Measurements from ENCODE around the gene FUNDC2. TPM values are rescaled to one million over a fixed set of nuclear protein-coding genes. Genes with fewer than 3 reads are reported as not detected.
"Not testable (repeated sequence)": the region's sequence is repeated elsewhere in the genome, so short reads cannot be mapped to it uniquely, and the experiment has no call there.

FUNDC2 gene
- total RNA-seq, 1 donor from 2014 or later = 44.2 TPM

GRCh38 chrX:154998204-154998880 is 28.3 kb upstream of the FUNDC2 start:
- no peak overlapping the region for H3K27ac Mint-ChIP-seq (ENCODE audit: unreplicated experiment)
- H3K4me3 Mint-ChIP-seq (ENCODE audit: unreplicated experiment) = no peak overlapping the region
- peaks cover 24% of the 10 kb centered on the region for H3K9me3 Mint-ChIP-seq (ENCODE audit: low read depth)
- no peaks in the 10 kb centered on the region for H3K27me3 Mint-ChIP-seq (ENCODE audit: low read depth)
- TF ChIP-seq, protein P1, sequence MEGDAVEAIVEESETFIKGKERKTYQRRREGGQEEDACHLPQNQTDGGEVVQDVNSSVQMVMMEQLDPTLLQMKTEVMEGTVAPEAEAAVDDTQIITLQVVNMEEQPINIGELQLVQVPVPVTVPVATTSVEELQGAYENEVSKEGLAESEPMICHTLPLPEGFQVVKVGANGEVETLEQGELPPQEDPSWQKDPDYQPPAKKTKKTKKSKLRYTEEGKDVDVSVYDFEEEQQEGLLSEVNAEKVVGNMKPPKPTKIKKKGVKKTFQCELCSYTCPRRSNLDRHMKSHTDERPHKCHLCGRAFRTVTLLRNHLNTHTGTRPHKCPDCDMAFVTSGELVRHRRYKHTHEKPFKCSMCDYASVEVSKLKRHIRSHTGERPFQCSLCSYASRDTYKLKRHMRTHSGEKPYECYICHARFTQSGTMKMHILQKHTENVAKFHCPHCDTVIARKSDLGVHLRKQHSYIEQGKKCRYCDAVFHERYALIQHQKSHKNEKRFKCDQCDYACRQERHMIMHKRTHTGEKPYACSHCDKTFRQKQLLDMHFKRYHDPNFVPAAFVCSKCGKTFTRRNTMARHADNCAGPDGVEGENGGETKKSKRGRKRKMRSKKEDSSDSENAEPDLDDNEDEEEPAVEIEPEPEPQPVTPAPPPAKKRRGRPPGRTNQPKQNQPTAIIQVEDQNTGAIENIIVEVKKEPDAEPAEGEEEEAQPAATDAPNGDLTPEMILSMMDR (IDR thresholded peaks at IDR 0.05) = no peak
- no peaks in the 10 kb centered on the region for H3K36me3 Mint-ChIP-seq (ENCODE audit: low read depth)
- no peak for DNase-seq (ENCODE audit: low spot score)
- no peaks in the 10 kb centered on the region for H3K4me1 Mint-ChIP-seq (ENCODE audit: low read depth)

- H3K27me3 Mint-ChIP-seq (ENCODE audit: low read depth) = no peaks in the 10 kb centered on the region
- H3K4me1 Mint-ChIP-seq (ENCODE audit: low read depth) = no peaks in the 10 kb centered on the region
- H3K4me3 Mint-ChIP-seq (ENCODE audit: unreplicated experiment) = no peak overlapping the region
- no peaks in the 10 kb centered on the region for H3K36me3 Mint-ChIP-seq (ENCODE audit: low read depth)
- DNase-seq (ENCODE audit: low spot score) = no peak
- H3K27ac Mint-ChIP-seq (ENCODE audit: unreplicated experiment) = no peak overlapping the region
- H3K9me3 Mint-ChIP-seq (ENCODE audit: low read depth) = peaks cover 37% of the 10 kb centered on the region
- TF ChIP-seq, protein P1 (IDR thresholded peaks at IDR 0.05) = no peak
Measured at GRCh38 chrX:155000841-155001240, 25.8 kb upstream of the FUNDC2 start.

GRCh38 chrX:155001873-155002272 is 24.8 kb upstream of the FUNDC2 start:
- no peaks in the 10 kb centered on the region for H3K36me3 Mint-ChIP-seq (ENCODE audit: low read depth)
- no peak overlapping the region for H3K27ac Mint-ChIP-seq (ENCODE audit: unreplicated experiment)
- peaks cover 35% of the 10 kb centered on the region for H3K9me3 Mint-ChIP-seq (ENCODE audit: low read depth)
- no peaks in the 10 kb centered on the region for H3K4me1 Mint-ChIP-seq (ENCODE audit: low read depth)
- DNase-seq (ENCODE audit: low spot score) = no peak
- no peaks in the 10 kb centered on the region for H3K27me3 Mint-ChIP-seq (ENCODE audit: low read depth)
- TF ChIP-seq, protein P1 (IDR thresholded peaks at IDR 0.05) = no peak
- no peak overlapping the region for H3K4me3 Mint-ChIP-seq (ENCODE audit: unreplicated experiment)

DNA sequence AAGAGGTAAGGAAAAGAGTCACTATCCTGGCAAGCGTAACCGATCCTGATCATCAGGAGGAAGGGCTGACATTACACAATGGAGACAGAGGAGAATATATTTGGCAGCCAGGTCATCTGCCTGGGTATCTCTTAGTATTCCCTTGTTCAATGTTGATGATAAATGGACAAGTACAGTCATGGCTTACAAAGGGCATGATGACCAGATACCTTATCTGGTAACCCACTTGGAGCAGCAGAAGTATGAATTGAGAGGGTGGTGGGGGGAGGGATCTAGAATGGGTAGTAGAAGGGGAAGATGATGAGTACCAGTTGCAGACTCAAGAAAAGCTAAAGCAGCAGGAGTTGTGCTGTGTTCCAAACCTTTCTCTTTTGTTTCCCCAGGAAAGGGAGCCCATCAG is 21.5 kb upstream of the FUNDC2 start:
- H3K27me3 Mint-ChIP-seq (ENCODE audit: low read depth) = no peaks in the 10 kb centered on the region
- TF ChIP-seq, protein P1 (IDR thresholded peaks at IDR 0.05) = no peak
- no peak overlapping the region for H3K4me3 Mint-ChIP-seq (ENCODE audit: unreplicated experiment)
- H3K36me3 Mint-ChIP-seq (ENCODE audit: low read depth) = no peaks in the 10 kb centered on the region
- peaks cover 26% of the 10 kb centered on the region for H3K9me3 Mint-ChIP-seq (ENCODE audit: low read depth)
- H3K27ac Mint-ChIP-seq (ENCODE audit: unreplicated experiment) = no peak overlapping the region
- no peak for DNase-seq (ENCODE audit: low spot score)
- no peaks in the 10 kb centered on the region for H3K4me1 Mint-ChIP-seq (ENCODE audit: low read depth)

DNA sequence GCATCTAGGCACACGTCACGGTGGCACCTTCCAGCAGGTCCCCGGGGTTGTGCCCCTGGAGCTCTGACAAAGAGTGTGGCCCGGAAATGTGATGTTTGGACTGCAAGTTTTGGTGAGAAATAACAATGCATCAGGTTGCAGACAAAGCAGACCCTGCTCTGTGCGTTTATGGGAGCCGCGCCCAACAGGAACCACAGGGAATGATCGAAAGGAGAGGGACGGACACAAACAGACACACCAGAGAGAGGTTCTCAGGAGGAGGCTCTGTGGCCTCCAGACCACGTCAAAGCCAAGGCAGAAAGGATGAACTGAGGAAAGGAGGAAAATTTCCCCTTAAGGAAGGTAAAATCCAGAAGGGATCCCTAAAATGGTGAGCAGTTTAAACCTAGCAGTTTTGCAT is 20.3 kb upstream of the FUNDC2 start:
- not testable (repeated sequence) for H3K27me3 Mint-ChIP-seq (ENCODE audit: low read depth); H3K4me3 Mint-ChIP-seq (ENCODE audit: unreplicated experiment); H3K4me1 Mint-ChIP-seq (ENCODE audit: low read depth); H3K27ac Mint-ChIP-seq (ENCODE audit: unreplicated experiment); DNase-seq (ENCODE audit: low spot score); H3K36me3 Mint-ChIP-seq (ENCODE audit: low read depth)
- H3K9me3 Mint-ChIP-seq (ENCODE audit: low read depth) = peaks cover 26% of the 10 kb centered on the region

GRCh38 chrX:155006913-155007671 is 19.6 kb upstream of the FUNDC2 start:
- H3K36me3 Mint-ChIP-seq (ENCODE audit: low read depth); H3K27me3 Mint-ChIP-seq (ENCODE audit: low read depth); H3K27ac Mint-ChIP-seq (ENCODE audit: unreplicated experiment); H3K4me3 Mint-ChIP-seq (ENCODE audit: unreplicated experiment); DNase-seq (ENCODE audit: low spot score); H3K4me1 Mint-ChIP-seq (ENCODE audit: low read depth): not testable (repeated sequence)
- peaks cover 29% of the 10 kb centered on the region for H3K9me3 Mint-ChIP-seq (ENCODE audit: low read depth)

DNA sequence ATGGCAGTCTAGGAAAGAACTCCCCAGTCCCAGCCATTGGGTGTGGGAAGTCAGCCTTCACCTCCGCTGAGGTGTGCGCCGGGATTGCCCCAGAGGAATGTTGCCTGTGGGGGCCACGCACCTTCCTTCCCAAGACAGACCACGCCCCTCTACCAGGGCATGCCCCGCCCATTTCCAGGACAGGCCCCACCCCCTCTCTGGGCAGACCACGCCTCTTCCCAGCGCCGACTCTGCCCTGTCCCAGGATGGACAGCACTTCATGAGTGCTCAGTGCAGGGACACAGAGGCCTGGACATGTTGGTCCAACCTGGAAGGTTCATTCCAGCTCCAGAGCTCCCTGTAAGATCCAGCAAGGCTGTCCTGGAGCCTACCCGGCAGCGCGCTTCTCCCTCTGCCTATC is 18.1 kb upstream of the FUNDC2 start:
- H3K27me3 Mint-ChIP-seq (ENCODE audit: low read depth); H3K27ac Mint-ChIP-seq (ENCODE audit: unreplicated experiment); H3K4me3 Mint-ChIP-seq (ENCODE audit: unreplicated experiment); DNase-seq (ENCODE audit: low spot score); H3K4me1 Mint-ChIP-seq (ENCODE audit: low read depth); H3K36me3 Mint-ChIP-seq (ENCODE audit: low read depth): not testable (repeated sequence)
- H3K9me3 Mint-ChIP-seq (ENCODE audit: low read depth) = peaks cover 21% of the 10 kb centered on the region
